NCI-H345 (cell line): ENCODE measurements around the gene JCHAIN.
A peak's percentile ranks its signal among the peaks of the same experiment; 100 is the strongest.
"Not testable (repeated sequence)": the region's sequence is repeated elsewhere in the genome, so short reads cannot be mapped to it uniquely, and the experiment has no call there.

Source experiments
- DNase-seq: peaks from one replicate; lab custom pipeline; 2025; lab: John Stamatoyannopoulos, UW

Gene JCHAIN

DNA sequence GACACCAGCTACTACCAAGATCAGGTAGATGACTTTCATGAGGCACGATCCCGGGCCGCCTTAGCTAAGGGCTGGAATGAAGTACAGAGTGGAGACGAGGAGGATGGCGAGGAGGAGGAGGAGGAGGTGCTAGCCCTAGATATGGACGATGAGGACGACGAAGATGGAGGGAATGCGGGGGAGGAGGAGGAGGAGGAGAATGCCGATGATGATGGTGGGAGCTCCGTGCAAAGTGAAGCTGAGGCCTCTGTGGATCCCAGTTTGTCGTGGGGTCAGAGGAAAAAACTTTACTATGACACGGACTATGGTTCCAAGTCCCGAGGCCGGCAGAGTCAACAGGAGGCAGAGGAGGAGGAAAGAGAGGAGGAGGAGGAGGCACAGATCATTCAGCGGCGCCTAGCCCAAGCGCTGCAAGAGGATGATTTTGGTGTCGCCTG lies 22.5 kb upstream of the JCHAIN start:
- no peak for DNase-seq

DNA sequence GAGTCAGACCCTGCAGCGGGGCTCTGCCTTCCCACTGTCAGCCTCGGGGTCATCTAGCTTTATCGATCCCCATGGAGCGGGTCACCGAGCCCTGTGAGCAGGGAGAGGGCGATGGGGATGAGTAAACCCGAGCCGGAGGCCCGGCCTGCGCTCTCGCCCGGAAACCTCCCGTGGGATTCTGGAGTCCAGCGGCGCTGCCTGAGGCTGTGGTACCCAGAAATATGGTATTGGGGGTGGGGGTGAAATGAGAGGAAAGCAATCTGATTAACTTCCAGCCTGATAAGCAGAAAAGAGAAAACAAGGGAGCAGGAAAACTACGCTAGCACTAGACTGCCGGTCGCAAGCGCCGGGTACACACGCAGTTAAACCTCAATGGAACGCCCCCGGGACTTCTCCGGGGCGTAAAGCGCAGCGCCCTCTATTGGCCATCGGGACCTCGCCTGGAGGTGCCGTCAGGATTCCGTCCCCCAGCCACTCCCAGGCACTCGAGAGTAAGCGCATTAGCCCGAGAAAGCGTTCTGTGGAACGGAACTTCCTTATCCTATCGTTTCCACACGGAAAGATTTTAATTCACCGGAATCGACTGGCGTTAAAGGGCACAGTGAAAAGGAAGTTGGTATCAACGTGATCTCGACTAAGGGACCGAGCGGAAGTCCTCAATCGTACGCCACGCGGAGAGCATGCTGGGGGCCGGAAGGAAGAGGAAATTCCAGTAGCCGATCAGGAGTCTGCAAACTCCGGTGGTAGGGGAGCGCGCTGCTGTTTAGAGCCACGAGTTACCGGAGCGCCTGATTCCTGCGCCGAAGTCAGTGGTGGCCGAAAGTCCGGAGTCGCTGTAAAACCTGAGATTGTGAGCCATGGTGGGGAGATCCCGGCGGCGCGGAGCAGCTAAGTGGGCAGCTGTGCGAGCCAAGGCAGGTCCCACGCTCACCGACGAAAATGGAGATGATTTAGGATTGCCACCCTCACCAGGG lies 21.8 kb upstream of the JCHAIN start, which contains the start of gene UTP3:
TSS of gene UTP3 (plus strand) at position 712 of the 974 bp plus-strand sequence. CDS start at position 858, 146 bp downstream.
- peak; percentile 96 for DNase-seq

DNA sequence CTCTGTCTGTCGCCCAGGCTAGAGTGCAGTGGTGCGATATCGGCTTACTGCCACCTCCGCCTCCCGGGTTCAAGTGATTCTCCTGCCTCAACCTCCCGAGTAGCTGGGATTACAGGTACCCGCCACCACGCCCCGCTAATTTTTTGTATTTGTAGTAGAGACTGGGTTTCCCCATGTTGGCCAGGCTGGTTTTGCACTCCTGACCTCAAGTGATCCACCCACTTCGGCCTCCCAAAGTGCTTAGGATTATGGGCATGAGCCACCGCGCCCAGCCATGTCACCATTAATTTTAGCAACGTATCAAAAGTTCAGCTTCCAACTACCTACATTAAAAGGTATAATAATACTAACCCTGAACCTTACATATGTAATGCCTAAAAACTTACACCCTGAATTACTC lies 21.1 kb upstream of the JCHAIN start:
- no peak for DNase-seq

DNA sequence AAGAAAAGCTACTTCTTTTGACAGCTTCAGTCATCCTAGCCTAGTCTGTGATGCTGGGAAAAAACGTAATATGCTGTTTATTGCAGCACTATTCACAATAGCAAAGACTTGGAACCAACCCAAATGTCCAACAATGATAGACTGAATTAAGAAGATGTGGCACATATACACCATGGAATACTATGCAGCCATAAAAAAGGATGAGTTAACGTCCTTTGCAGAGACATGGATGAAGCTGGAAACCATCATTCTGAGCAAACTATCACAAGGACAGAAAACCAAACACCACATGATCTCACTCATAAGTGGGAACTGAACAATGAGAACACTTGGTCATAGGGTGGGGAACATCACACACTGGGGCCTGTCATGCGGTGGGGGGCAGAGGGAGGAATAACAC lies 15.8 kb upstream of the JCHAIN start:
- DNase-seq: not testable (repeated sequence)

DNA sequence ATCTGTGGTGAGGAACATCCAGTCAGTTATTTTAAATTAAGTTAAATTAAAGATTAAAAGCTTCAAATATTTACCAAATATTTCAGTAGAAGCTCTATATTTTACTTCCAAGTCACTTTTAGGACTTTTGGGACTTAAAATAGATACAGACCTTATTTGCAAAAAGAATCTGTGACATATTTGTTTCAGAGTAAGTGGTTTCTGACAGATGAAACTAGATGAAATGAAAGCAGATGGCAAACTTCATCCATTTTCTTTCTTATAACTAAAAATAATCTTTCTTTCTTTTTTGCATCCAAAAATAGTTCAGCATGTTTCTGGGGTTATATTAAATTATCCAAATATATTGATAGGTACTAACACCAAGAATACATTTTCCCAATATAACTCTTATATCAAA lies 15.4 kb upstream of the JCHAIN start:
- no peak for DNase-seq

DNA sequence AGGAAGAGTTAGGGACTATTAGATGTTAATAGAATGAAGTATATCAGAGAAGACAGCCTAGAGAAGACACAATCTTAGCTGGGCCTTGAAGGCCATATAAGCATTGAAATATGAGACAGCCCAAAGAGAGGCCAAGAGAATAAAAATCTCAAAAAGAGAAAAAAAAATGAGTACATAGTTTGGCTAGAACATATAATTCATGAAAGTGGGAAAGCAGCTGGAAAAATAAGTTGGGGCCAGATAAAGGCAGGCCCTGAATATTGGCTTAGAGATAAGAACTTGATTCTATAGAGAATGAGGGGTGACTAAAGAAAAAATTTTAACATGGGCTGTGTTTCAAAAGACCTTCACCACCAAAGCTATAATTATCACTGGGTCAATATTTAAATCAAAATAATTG lies 14.6 kb upstream of the JCHAIN start:
- no peak for DNase-seq

DNA sequence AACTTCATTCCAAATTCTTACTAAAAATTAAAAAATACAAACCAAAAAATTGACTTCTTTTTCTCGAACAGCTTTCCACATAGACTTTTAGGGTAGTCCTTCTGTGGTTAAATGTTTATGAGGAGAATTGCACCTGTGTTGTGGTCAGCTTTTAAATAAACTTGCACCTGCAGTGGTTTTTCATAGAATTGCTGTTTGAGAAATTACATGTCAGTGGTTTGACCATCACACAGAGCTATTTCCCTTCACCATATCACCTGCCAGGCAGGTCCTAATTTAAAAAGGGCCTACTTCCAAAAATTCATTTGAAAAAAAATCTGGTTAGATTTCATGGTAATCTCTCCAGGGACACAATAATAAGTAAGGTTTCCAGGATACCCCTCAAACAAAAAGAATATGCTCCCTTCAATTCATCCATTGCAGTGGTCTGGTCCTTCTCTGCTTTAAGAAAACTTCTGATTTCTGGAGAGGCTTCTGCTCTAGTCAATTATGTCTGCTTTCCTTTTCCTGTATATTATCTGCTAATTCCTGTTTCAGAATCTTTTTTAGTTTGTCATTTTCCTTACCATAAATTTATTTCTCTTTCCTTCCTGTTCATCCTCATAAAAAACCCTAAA lies 12.2 kb upstream of the JCHAIN start:
- DNase-seq: no peak

DNA sequence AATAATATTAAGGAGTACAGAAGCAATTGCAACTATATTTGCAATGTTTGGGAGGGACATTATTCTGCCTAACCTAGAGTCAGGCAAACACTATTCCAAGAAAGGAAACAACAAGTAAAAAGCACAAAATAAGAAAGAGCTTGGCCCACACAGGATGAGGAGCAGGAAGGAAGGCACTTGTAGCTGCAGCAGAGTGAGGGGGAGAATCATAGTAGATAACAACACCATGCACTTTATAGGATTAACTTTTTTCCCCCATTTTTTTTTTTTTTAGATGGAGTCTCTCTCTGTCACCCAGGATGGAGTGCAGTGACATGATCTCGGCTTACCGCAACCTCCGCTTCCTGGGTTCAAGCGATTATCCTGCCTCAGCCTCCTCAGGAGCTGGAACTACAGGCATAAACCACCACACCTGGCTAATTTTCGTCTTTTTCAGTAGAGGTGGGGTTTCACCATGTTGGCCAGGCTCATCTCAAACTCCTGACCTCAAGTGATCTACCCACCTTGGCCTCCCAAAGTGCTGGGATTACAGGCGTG lies 10.3 kb upstream of the JCHAIN start:
- no peak for DNase-seq

DNA sequence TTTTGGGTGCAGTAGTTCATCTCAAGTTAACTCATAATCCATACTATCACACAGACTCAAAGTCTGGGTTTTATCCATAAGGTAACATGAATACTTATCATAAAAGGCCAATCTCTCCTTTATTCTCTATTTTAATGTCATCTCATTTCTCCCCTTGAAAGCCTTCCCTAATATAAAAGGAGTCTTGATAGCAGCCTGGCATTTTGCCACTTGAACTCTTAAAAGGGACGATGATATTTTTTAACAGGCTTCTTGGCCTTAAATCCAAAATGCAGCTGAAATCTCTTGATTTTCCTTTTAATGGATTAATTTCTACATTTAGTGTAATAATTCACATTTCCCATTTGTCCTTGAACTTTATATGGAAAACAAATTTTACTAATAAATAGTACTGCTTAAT lies 8.4 kb upstream of the JCHAIN start:
- DNase-seq: no peak

DNA sequence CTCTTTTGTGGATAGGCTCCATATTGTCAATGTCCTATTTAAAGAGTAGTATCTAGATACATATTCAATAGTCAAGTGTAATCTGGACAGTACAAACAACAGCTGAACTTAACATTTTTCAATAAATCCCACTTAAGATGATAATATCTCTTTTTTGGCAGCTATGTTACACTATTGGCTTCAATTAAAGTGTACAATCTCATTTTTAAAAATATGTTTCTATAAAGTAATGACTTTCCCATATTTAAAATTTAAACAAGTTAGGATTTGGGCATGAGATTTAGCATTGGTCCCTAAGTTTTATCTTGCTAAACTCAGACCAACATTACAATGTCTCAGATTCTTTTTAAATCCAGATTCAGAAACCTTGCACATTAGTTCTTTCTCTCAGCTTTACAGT lies 7.9 kb upstream of the JCHAIN start:
- DNase-seq: no peak

DNA sequence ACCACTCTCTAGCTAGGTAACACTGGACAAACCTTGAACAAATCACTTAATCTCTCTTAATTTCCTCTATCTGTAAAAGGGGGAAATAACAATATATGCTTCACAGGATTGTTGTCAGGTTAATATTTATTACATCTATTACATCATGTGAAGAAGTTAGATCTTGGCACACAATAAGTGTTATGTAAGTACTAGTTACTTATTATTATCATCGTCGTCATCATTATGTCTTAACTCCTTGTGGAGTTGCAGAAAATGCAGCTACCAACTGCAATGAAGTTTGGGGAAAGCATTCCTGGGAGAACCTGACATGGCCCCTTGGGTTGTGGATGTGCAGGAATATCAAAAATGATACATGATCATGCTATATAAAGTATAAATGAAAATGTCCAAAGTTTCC lies 4.8 kb upstream of the JCHAIN start:
- no peak for DNase-seq

DNA sequence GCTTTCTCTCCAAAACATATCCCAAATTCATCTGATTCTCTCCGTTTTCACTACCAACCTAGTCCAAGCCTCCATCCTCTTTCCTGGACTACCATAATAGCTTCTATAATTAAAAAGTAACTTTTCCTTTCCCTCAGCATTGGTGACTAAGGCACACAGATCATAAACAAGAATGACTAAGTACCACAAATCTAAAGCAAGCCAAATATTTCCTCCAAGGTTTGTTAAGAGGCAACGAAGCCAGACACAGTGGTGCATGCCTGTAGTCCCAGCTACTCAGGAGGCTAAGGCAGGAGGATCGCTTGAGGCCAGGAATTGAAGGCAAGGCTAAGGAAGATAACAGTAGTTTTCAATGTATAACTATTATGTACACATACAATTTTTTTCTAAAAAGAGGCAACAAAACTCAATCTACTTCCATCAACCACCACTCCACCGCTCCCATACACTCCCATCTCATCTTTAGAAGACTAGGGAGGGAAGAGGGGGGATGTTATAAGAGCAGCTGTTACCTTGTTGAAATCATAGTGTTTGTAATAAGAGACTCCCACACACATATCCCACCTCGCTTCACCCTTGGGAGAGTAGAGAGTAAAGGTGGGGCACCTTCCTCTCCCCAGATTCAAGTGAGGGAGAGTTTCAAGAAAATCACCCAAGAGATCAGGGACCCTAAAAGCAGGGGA lies 4.2 kb upstream of the JCHAIN start:
- DNase-seq: no peak

DNA sequence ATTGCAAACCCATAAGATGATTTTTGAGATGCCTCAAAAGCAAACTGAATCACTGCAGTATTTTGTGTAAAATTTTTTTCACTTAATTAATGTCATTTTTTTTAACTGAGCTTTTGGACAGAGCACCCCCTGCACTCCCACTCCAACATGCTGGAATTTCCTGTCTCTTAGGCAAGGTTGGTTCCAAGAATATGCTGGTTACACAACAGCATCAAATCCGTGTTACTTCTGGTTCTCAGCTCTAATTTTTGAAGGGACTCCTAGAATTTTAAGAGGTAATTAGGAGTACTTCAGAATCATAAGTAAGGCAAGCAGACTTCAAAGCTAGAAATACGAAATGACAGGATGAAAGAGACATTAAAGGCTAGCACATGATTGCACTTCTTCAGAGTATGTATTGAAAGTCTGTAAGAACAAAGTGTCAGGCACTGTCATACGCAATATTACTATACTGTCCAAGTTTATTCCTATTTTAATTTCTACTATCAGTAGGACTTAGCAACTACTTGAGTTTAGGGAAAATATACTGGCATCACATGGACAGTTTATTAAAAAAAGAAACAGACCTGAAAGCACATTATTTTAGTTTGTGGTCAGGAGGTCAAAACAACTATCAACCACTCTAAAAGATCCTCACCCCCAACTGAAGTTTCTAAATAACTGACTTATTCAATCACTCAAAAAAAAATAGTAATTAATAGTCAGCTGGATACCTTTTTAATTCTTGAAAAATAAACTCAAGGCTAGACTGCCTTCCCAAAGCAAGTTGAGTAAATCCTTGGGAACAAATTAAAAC lies 1.6 kb upstream of the JCHAIN start:
- no peak for DNase-seq

DNA sequence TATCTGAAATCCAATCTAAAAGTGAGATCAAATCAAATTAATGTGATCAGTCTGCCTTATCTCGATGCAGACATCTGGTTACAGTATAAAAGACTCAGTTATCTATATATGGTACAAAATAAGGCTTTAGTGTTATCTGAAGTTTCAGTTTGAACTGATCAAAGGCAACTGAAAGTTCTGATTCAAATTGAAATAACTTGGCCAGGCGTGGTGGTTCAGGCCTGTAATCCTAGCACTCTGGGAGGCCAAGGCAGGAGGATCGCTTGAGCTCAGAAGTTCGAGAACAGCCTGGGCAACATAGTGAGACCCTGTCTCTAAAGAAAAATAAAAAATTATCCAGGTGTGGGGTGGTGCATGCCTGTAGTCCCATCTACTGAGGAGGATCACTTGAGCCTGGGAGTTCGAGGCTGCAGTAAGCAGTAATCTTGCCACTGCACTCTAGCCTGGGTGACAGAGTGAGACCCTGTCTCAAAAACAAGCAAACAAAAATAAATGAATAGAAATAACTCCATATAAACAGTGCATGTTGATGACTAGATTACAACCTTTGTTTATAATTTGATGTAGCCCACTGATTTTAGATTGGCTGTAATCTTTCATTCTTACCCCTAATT lies 4.9 kb downstream of the JCHAIN start:
- not testable (repeated sequence) for DNase-seq

DNA sequence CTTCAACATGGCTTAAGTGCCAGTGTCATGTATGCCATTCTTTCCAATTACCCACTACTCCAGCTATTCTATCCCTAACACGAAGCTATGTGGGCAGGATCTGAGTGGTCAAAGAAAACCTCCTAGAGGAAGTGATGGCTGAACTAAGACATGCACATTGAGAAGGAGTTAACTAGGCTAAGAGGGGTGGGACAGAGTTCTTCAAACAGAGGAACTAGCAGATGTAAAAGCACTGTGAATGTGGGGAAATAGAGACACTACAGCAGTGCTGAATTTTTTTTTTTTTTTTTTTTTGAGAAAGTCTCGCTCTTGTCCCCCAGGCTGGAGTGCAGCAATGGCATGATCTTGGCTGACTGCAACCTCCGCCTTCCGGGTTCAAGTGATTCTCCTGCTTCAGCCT lies 6.2 kb downstream of the JCHAIN start:
- no peak for DNase-seq

DNA sequence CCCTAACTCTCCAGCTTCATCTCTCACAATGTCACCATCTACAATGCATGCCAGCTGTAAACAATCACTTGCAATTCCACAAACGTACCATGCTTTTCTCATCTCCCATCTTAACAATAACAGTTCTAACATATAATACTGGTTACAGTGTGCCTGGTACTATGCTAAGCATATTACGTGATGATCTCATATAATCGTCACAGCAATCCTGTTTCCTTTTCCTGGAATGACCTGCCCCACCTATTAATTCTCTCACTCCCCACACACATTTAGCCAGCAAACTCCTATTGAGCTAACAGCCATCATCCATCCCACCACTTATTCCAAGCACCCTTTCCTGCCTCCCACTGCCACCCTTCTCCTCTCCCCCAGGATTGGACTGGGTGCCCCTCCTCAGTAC lies 7.9 kb downstream of the JCHAIN start:
- DNase-seq: no peak

DNA sequence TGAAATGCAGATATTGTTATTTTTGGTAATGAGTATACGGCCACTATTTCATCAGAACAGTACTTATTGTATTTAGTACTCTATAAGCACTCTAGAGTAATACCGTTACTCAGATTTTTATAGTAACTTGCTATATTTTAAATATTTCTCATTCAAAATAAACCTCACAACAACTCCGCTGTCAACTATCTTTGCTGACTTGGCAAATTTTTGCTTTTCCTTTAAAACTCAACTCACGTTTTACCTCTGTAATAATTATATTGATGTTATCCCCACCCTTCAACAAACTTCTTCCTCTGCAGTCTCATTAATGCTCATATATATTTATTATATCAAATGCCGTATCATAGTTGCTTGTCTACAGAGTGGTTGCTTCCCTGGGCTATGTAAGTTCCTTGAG lies 9.0 kb downstream of the JCHAIN start:
- no peak for DNase-seq

DNA sequence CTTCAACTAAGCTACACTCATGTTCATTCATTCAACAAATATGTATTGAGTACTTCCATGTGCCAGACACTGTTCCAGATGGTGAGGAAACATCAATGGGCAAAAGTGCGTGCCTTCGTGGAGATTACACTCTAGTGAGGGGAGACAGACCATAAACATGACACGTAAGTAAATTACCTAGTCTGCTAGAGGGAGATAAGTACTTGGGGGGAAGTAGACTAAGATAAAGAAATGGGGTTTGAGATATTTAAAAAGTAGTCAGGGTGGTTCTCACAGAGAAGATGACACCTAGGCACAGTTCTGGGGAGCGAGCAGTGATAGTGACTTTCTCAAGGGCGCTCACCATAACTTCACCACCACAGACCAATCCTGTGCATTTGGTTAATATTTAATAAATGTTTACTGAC lies 11.7 kb downstream of the JCHAIN start:
- DNase-seq: no peak

DNA sequence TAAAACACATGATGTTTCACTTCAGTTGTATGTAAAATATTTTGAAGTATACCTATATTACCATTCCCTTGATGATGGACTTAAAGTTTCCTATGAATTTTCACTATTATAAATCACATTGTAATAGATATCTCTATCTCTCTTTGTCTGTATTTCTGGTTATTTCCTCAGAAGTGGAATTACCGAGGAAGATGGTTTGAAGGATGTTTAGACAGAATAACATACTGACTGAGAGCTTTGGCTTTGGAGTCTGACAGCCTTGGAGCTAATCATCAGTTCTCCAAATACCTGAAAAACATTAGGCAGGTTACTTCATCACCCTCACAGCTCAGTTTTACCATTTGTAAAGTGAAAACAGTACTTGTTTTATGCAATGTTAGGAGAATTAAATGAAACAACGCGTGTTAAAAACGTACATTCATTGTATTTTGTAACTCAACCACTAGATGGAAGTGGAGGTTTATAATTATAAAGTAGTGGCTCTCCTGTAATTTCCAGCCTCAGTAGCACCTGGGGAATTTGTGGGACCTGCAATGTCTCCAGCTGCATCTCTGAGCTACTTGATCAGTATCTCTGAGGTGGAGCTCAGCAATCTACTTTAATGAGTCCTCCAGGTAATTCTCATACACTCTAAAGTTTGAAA lies 14.3 kb downstream of the JCHAIN start:
- peak; percentile 8 for DNase-seq

DNA sequence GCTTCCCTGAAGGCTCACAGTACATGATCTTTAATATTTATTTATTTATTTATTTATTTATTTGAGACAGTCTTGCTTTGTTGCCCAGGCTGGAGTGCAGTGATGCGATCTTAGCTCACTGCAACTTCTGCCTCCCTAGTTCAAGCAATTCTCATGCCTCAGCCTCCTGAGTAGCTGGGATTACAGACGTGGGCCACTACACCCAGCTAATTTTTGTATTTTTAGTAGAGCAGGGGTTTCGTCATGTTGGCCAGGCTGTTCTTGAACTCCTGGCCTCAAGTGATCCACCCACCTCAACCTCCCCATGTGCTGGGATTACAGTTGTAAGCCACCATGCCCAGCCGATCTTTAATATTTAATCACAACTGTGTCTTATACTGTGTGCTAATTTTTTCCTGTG lies 15.6 kb downstream of the JCHAIN start:
- DNase-seq: not testable (repeated sequence)

DNA sequence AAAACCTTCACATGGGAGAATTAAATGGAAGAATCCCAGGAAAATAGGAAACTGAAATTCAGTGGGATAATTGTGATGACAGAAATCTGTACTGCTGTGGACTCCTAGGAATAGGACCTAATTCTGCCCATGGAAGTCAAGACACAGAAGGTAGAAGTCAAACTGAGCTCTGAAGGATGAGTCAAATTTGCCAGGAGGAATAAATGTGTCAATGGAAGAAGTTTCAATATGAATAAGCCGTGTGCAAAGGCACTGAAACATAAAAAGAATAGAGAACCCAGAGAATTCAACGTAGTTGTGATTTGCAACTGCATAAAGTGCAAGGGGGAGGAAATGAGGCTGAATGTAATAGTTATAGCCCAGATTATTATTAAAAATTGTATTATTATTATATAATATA lies 26.1 kb downstream of the JCHAIN start:
- no peak for DNase-seq
